Measurements from ENCODE around the gene SMG6. TPM values are rescaled to one million over a fixed set of nuclear protein-coding genes. Genes with fewer than 3 reads are reported as not detected.

Gene SMG6
- total and polyA plus RNA-seq, 2 of the 4 experiments (the other 2 are of a cell fraction): 16.3 to 30.3 TPM

DNA sequence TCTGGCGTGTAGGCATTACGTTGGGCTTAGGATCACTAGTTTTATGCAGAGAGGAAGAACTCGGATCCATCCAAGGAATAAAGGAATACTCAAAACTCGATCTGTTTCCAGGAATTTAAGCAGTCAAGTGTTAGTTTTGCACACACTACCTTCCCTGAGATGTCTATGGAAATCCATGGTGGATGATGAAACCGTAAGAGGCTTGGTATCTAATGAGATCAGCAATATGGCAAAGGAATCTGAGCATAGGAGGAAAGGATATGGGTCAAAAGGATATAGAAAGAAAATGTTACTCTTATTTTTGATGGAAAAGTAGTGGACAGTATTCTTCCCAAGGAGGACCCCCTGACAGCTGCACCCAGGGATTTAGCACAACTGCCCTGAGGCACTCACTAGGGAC lies 59.6 kb downstream of the SMG6 start:
- Histone ChIP-seq H3K27me3 (ENCODE audit: control insufficient read depth, insufficient read depth, low read length) (no peaks in the 10 kb centered on the region), H3K4me3 (ENCODE audit: insufficient read depth, low read depth, low read length) (no peak overlapping the region), H3K79me1 (ENCODE audit: low read depth in 1 of 2, low read length in 2 of 2) (peaks cover 7 to 63% of the 10 kb centered on the region in 2 experiments), H3K9me3 (ENCODE audit: control insufficient read depth, insufficient read depth, low read length) (no peaks in the 10 kb centered on the region), H3K18ac (ENCODE audit: low read depth, low read length) (peak overlapping the region; percentile 90), H2BK20ac (ENCODE audit: low read depth, low read length) (peak overlapping the region; percentile 87), H3K9ac (ENCODE audit: low read depth, low read length) (peak overlapping the region; percentile 35), H2AFZ (replicated peaks; ENCODE audit: low read length, poor library complexity) (no peak overlapping the region), H3K14ac (replicated peaks; ENCODE audit: low read depth, low read length) (peak overlapping the region; percentile 82), H3K4ac (ENCODE audit: low read depth, low read length) (peak overlapping the region; percentile 98), H3K23ac (ENCODE audit: low read depth, low read length) (peak overlapping the region; percentile 94), H4K8ac (ENCODE audit: low read depth in 2 of 2, low read length in 2 of 2) (peak overlapping the region; percentile 1 to 87), H4K91ac (ENCODE audit: insufficient read depth, low read depth, low read length) (peak overlapping the region; percentile 94), H3K36me3 (ENCODE audit: control insufficient read depth, insufficient read depth, low read length) (peaks cover 7% of the 10 kb centered on the region), H2AK5ac (ENCODE audit: low read depth, low read length) (peak overlapping the region; percentile 96), H3K9me1 (ENCODE audit: insufficient read depth, low read length) (peaks cover 11% of the 10 kb centered on the region; the same call in 1 of the 2 replicates), H4K5ac (ENCODE audit: low read depth, low read length) (peak overlapping the region; percentile 86), H2BK120ac (ENCODE audit: low read depth, low read length) (peak overlapping the region; percentile 93), H2BK5ac (ENCODE audit: low read depth, low read length, poor library complexity, severe bottlenecking) (peak overlapping the region; percentile 96), H3K4me1 (ENCODE audit: control insufficient read depth, insufficient read depth, low read length) (peaks cover 17% of the 10 kb centered on the region), H2AK9ac (replicated peaks; ENCODE audit: low read depth, low read length, poor library complexity) (peak overlapping the region; percentile 93), H4K20me1 (ENCODE audit: insufficient read depth, low read length) (0 out of 2 replicates have a peak, but pooled peaks cover 2% of the 10 kb centered on the region), H3K27ac (ENCODE audit: insufficient read depth, low read length) (peak overlapping the region; percentile 93), H3K4me2 (ENCODE audit: low read depth, low read length) (peak overlapping the region; percentile 60), H2BK15ac (ENCODE audit: low read depth, low read length) (peak overlapping the region; percentile 98; the same call in 2 of the 3 replicates), H3K56ac (ENCODE audit: extremely low read depth, insufficient read depth, low read length) (peak overlapping the region; percentile 56)
- BruUV-seq (replicated peaks): TSS peak; percentile 27
- intact Hi-C loops (cut with micrococcal nuclease): loop anchor here (1.0 to 5.0 kb wide), 7 partner anchors 39 to 189 kb away; partner anchors contain the start of gene HIC1
- CTCF ChIA-PET: interaction anchor here (0.6 to 2.5 kb wide), 18 partner anchors 9 to 335 kb away, joined by 3 to 57 read pairs (median 5); partner anchors contain the start of gene HIC1
- in situ Hi-C loops (cut with MboI; ENCODE audit: low sequenced_read_pairs): loop anchor here (5.0 kb wide), 1 partner anchor 72 kb away; no protein-coding TSS in a partner anchor
- TF ChIP-seq RCOR1 (IDR thresholded peaks at IDR 0.05; ENCODE audit: insufficient replicate concordance, low read length) (no peak), RFX5 (IDR thresholded peaks at IDR 0.05; ENCODE audit: low read depth, low read length) (no peak), MAFK (IDR thresholded peaks at IDR 0.05; ENCODE audit: low read depth, low read length) (no peak), FOS (IDR thresholded peaks at IDR 0.05; ENCODE audit: low read depth, low read length) (no peak), POLR2A (IDR thresholded peaks at IDR 0.05; ENCODE audit: low read depth, low read length) (no peak), RAD21 (IDR thresholded peaks at IDR 0.05; ENCODE audit: low read length) (no peak), CTCF (conservative IDR thresholded peaks at IDR 0.05; ENCODE audit: low read depth, low read length) (no peak), CEBPB (IDR thresholded peaks at IDR 0.05; ENCODE audit: low read depth, low read length) (no peak), NFE2L2 (IDR thresholded peaks at IDR 0.05; ENCODE audit: low read depth, low read length) (no peak), MAZ (IDR thresholded peaks at IDR 0.05; ENCODE audit: borderline replicate concordance, low read depth, low read length) (no peak), USF2 (IDR thresholded peaks at IDR 0.05; ENCODE audit: low read depth, low read length) (no peak), CHD1 (IDR thresholded peaks at IDR 0.05; ENCODE audit: low read depth, low read length) (no peak)
- no peak for ATAC-seq (ENCODE audit: low read depth)
- 100% methylated on average over 4 of the region's 5 CpGs; no CpG with 5 or more reads in 1 of the 2 experiments for WGBS, 2 experiments (ENCODE audit: extremely low coverage in 2 of 2, insufficient read length in 1 of 2)
- peak; percentile 51 for DNase-seq
- POLR2A ChIA-PET (ENCODE audit: unreplicated experiment): interaction anchor here (1.2 to 1.4 kb wide), 2 partner anchors 185 to 188 kb away, joined by 3 to 4 read pairs; no protein-coding TSS in a partner anchor
- dilution Hi-C loops (cut with HindIII; ENCODE audit: low sequenced_read_pairs, unreplicated experiment): no loop called here
